Daoy (cell line): ENCODE measurements around the gene BCL7A. TPM values are rescaled to one million over a fixed set of nuclear protein-coding genes. Genes with fewer than 3 reads are reported as not detected.

ENCODE experiments used
- total RNA-seq: library from RNA; depleted of rRNA; stranded (reverse); fragments of >200 nt; shearing (Covaris generic); gene quantifications from 2 replicates; pipeline ENCODE4 v1.2.3, GENCODE V29; 2014; rRNA removed

The BCL7A gene
- total RNA-seq, 1 experiment from 2014 or later: 9.4 TPM

Other genes starting within 250 kb of the BCL7A start
- gene RHOF, start 228.2 kb upstream of the BCL7A start, total RNA-seq: 16.1 and 19.1 TPM in 2 replicates
- 2.3 and 2.6 TPM in 2 replicates for gene SETD1B, start 217.9 kb upstream of the BCL7A start, total RNA-seq
- gene HPD, start 163.0 kb upstream of the BCL7A start, total RNA-seq: not detected in 2 replicates
- gene PSMD9, start 133.1 kb upstream of the BCL7A start, total RNA-seq: 61.6 and 70.8 TPM in 2 replicates
- 3.0 and 4.2 TPM in 2 replicates for gene CFAP251, start 103.3 kb upstream of the BCL7A start, total RNA-seq
- gene MLXIP, start 56.9 kb downstream of the BCL7A start, total RNA-seq: 3.4 and 7.1 TPM in 2 replicates
- not detected in 2 replicates for gene IL31, start 152.3 kb downstream of the BCL7A start, total RNA-seq
- gene LRRC43, start 161.2 kb downstream of the BCL7A start, total RNA-seq: 0.34 TPM in 1 of 2 replicates, not detected in the other
- gene B3GNT4, start 181.8 kb downstream of the BCL7A start, total RNA-seq: not detected in 2 replicates
- gene DIABLO, start 204.2 kb downstream of the BCL7A start, total RNA-seq: 133 and 147 TPM in 2 replicates
- 36.4 and 37.8 TPM in 2 replicates for gene VPS33A, start 244.6 kb downstream of the BCL7A start, total RNA-seq